NCI-H1048 (cell line): Measurements from ENCODE around the gene CBLN1.
"Not testable (repeated sequence)": the region's sequence is repeated elsewhere in the genome, so short reads cannot be mapped to it uniquely, and the experiment has no call there.

Experiments used
- DNase-seq: peaks from one replicate; lab custom pipeline; 2025; lab: John Stamatoyannopoulos, UW

CBLN1 gene

DNA sequence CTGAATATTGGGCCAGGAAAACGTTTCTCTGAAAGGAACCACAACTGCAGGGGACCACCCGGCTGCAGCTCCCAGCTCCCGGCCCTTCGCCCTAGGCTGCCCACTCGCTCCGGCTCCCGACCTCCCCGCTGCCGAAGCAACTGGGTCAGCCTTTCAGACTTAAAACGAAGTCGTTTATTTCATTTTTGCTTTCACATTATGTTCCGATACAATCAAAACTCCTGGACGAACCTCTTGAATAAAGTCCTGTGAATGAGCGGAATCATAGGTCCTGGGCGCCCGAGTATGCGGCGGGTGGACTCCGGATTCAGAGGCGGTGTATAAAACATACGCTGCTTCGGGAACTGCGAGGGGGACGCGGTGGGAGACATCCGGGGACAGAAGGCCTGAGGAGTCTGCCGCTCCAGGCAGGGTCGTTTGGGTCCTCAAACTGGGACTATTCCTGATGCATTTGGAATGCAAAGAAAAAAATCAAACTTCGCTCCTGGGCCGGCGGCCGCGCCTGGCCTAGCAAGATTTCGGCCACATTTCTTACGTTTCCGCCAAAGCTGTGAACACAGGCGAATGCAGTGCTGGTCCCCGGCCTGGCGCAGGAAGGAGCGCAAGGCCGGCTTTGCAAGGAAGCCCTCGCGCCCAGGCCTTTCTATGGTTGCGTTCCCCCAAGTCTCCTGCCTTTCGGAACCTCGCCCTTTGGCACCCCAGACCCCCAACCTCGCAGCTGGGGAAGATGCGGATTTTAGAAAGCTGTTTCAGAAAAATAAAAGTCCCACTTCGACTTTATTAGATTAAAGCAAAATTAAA is 3.7 kb downstream of the CBLN1 start:
- DNase-seq, result no peak

GRCh38 chr16:49277386-49277742 is 4.3 kb downstream of the CBLN1 start:
- no peak for DNase-seq

DNA sequence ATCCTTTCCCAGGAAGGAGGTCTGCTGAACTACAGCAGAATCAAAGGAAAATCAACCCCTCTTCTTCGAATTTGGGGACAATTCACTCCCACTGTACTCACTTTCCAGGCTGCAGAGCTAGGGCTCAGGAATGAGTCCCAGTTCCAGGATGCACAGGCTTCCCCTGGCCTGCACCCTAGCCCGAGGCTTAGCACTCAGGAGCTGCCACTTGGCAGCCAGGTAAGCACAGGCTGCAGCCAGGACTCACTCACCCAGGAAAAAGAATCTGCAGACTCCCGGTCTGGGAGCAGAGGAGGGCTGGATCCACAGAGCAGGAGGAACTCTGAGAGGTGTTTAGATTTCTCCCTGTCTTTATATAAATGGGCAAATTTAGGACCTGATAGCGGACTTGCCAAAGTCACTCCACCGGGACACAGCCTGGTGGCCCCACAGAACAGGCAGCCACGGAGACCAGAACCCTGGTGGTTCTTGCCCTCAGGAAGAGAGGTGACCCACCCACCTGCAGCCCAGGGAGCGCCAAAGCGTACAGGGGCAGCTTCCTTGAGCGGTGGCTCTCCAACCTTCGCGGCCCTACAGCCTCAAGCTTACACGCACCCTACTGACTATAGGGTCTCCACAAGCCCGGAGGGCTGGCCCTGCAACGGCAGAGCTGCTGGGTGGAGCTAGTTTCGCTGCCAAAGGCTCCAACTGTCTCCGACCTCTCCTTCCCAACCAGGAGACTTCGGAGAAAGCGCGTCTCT is 4.8 kb downstream of the CBLN1 start:
- no peak for DNase-seq

DNA sequence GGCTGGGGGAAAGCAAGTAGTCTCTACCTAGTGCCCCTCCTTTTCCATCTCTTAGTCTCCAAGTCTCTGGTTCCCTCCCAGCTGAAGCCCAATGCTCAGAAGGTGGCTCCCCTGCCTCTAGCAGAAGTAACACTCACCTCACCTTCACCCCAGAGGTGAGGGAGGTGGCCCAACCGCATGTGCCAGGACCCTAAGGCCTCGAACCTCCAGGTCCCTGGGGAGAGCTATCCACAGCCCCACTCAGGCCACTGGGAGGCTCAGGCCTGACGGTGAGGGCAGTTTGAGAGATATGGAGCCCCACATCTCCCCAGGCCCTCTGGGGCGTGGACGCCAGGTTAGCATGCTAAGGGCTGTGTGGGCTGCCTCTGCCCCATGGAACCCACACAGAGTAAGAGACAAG is 5.8 kb downstream of the CBLN1 start:
- DNase-seq, result no peak

- no peak for DNase-seq
These were observed 6.4 kb downstream of the CBLN1 start for GRCh38 chr16:49275050-49275730.

DNA sequence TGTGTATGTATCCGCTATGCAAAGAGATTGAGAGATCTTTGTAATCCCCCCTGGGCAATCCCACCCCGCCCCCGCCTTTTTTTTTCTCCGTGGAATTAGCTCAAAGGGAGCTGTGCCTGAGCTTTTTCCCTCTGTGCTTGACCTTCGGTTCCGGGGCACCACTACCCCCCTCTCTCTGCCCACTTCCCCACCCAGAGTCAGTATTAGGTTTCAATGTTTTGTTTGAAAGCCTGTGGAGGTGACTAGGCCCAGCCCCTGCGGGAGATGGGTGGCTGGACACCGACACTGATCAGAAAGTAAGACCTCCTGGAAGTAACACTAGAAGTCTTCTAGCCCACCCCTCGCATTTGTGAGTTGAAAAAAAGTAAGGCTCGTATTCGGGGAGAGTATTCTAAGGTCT is 7.0 kb downstream of the CBLN1 start:
- DNase-seq, result no peak

DNA sequence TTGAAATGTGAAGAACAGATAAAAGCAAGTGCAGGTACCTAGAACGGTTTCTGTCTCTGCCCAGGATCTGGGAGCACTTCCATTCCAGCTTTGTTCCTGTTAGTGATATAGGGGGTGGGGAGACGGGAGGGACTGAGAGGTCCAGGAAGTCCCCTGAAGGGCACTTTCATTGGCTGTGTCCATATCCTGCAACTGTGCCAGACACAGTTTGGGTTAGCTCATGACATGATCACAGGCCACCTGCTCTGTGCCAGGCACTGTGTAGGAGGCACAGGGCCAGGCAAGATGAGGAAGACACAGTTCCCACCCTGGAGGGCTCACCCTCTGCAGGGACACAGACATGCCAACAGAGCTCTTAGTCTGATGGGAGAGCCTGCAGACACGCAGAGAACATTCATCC is 7.9 kb downstream of the CBLN1 start:
- no peak for DNase-seq

DNA sequence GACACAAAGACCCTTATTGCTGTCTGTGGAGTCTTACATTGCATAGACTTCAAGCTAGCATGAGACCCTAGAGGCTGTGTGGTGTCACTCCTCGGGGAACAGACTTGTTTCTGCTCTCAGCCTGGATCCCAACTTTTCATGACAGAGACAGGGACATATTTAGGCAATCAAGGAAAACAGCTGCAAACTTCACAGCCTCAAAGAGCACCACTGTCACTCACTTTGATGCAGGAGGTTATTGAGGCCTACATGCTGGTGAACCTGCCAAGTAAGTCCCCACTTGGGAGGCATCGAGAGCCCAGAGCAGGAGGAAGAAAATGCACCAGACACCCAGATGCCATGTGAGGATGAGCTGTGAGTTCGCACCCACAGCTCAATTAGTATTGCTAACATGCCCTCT is 10.3 kb downstream of the CBLN1 start:
- no peak for DNase-seq

GRCh38 chr16:49269201-49269600 is 12.4 kb downstream of the CBLN1 start:
- no peak for DNase-seq

DNA sequence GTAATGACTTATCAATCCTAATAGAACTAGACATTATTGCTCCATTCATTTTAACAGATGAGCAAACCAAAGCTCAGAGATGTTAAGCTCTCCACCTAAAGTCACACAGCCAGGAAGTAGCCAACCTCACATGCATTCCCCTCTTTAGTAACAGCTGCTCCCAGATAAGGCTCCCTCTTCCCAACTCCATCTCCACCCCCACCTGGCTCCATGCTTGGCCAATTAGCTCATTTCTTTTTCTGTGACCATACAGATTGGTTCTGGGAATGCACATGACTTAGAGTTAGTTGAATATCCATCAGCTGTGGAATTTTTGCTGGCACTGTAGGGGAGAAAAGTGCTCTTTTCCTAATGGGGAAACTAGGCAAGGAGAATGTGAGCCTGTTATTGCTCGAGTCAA is 13.0 kb downstream of the CBLN1 start:
- DNase-seq, result no peak

DNA sequence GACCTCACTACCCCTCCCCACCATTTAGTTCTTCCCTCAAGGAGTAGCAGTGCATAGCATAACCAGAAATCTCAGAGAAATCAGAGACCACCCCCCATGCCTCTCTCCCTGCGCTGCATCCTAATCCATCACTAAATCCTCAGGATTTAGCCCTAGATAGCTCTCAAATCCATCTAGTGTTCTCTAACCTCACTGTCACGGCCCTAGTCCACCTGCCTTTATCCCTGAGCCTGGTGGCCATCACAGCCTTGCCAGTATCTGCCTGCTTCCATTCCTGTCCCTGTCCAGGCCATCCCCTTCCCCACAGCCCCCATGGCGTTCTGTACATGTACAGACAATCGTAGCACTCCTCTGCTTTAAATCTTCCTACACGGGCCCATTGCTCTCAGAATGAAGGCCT is 19.1 kb downstream of the CBLN1 start:
- DNase-seq, result no peak

- DNase-seq, result no peak
These were observed 19.7 kb downstream of the CBLN1 start for GRCh38 chr16:49261930-49262329.

- no peak for DNase-seq
These were observed 20.6 kb downstream of the CBLN1 start for GRCh38 chr16:49260956-49261530.

- no peak for DNase-seq
These were observed 21.4 kb downstream of the CBLN1 start for GRCh38 chr16:49260253-49260652.

GRCh38 chr16:49259330-49259729 is 22.3 kb downstream of the CBLN1 start:
- DNase-seq, result no peak

- no peak for DNase-seq
These were observed 30.9 kb downstream of the CBLN1 start for GRCh38 chr16:49250689-49251088.

GRCh38 chr16:49248227-49248626 is 33.4 kb downstream of the CBLN1 start:
- no peak for DNase-seq

DNA sequence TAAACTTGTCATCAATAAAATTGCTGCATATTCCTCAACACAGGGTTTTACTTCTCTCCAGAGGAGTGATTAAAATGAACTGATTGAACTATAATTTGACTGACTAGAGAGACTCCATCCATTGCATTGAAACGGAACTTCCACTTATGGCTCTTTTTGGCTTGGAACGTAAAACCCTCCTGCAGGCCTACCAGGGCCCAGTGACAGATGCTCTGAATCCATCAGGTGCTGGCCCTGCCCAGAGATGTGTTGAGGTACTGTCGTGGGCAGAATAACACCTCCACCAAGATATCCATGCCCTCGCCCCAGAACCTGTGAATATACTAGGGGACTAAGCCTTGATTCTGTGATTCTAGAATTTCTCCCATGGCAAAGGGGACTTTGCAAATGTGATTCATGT is 45.4 kb downstream of the CBLN1 start:
- DNase-seq, result no peak

DNA sequence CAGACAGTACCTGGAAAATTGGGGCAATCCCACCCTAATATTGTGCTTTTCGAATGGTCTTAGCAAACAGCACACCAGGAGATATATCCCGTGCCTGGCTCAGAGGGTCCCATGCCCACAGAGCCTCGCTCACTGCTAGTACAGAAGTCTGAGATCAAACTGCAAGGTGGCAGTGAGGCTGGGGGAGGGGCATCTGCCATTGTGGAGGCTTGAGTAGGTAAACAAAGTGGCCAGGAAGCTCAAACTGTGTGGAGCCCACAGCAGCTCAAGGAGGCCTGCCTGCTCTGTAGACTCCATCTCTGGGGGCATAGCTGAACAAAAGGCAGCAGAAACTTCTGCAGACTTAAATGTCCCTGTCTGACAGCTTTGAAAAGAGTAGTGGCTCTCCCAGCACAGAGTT is 53.3 kb downstream of the CBLN1 start:
- DNase-seq, result not testable (repeated sequence)
